GM12878 (cell line): Measurements from ENCODE around the gene DDX51. TPM values are rescaled to one million over a fixed set of nuclear protein-coding genes. Genes with fewer than 3 reads are reported as not detected.

ENCODE experiments used
- ATAC-seq: fragments of 200-7000 bp; cut with Tn5 transposase; 3 replicates; pipeline ENCODE4 v1.9.1; 2020; ENCODE audit warnings: mild to moderate bottlenecking, moderate library complexity
- BruUV-seq: library from RNA; stranded (reverse); fragments of 400-500 nt; replicated peaks from 2 replicates; lab custom pipeline; 2021; lab: Mats Ljungman, UMichigan
- CTCF ChIA-PET: fragments of 300-600 bp; sonication (Branson Sonifier 250); formaldehyde crosslinking; extraction: SDS; loops from one replicate; lab custom pipeline; 2021; ENCODE audit warnings: inconsistent platforms; lab: Yijun Ruan, JAX
- POLR2A ChIA-PET: fragments of 350-600 bp; formaldehyde crosslinking; extraction: SDS; loops from one replicate; lab custom pipeline; 2021; ENCODE audit warnings: inconsistent platforms; lab: Charles Lee
- RAD21 ChIA-PET: fragments of 300-600 bp; sonication (Branson Sonifier 250); formaldehyde crosslinking; loops from one replicate; lab custom pipeline; 2023; ENCODE audit warnings: antibody characterized with exemption; ENCODE audit not compliant: unreplicated experiment; lab: Charles Lee
- SMC1A ChIA-PET: fragments of 300-600 bp; sonication (Branson Sonifier 250); formaldehyde crosslinking; loops from one replicate; lab custom pipeline; 2023; ENCODE audit not compliant: unreplicated experiment, uncharacterized antibody; lab: Charles Lee
- DNase-seq: peaks from one replicate; pipeline ENCODE4 v3.0.0-alpha.2; 2011; ENCODE audit warnings: low read depth, low spot score
- FAIRE-seq: peaks from 3 replicates; lab custom pipeline; 2011; peaks lifted over from hg19 to GRCh38; lab: Jason Lieb, UNC
- H2AFZ ChIP-seq: 2 replicates; pipeline ENCODE4 v1.6.0; 2011; ENCODE audit warnings: low read depth, low read length, control low read depth; ENCODE audit not compliant: control insufficient read depth
- H3K27ac ChIP-seq: 2 replicates; pipeline ENCODE4 v1.5.1; 2011; ENCODE audit warnings: control low read depth; ENCODE audit not compliant: control insufficient read depth, insufficient read depth
- H3K27me3 ChIP-seq, 2 experiments: replicated peaks in 1 of 2; 2 replicates each; pipeline versions ENCODE4 v1.6.0 to v1.6.1; 2011; ENCODE audit warnings: low read length in 1 of 2; ENCODE audit not compliant: control insufficient read depth in 2 of 2, insufficient read depth in 2 of 2
- H3K36me3 ChIP-seq, 2 experiments: 2 replicates each; pipeline ENCODE4 v1.5.1; 2011; ENCODE audit warnings: low read length in 1 of 2; ENCODE audit not compliant: control insufficient read depth in 2 of 2, insufficient read depth in 2 of 2
- H3K4me1 ChIP-seq: 2 replicates; pipeline ENCODE4 v1.6.1; 2011; ENCODE audit warnings: mild to moderate bottlenecking, low read length, moderate library complexity, mixed read lengths; ENCODE audit not compliant: control insufficient read depth, insufficient read depth
- H3K4me2 ChIP-seq: 2 replicates; pipeline ENCODE4 v1.6.0; 2011; ENCODE audit warnings: control low read depth; ENCODE audit not compliant: control insufficient read depth, insufficient read depth
- H3K4me3 ChIP-seq: fragments of 200-600 bp; sonication (generic); 2 replicates; pipeline ENCODE4 v1.5.1; 2016
- H3K79me2 ChIP-seq: 2 replicates; pipeline ENCODE4 v1.6.0; 2011; ENCODE audit warnings: low read length; ENCODE audit not compliant: control insufficient read depth, insufficient read depth
- H3K9ac ChIP-seq: 2 replicates; pipeline ENCODE4 v1.8.0; 2011; ENCODE audit warnings: low read length, control low read depth, mixed read lengths; ENCODE audit not compliant: control insufficient read depth, insufficient read depth
- H3K9me3 ChIP-seq: replicated peaks from 3 replicates; pipeline ENCODE4 v1.5.1; 2011; ENCODE audit warnings: mild to moderate bottlenecking, low read length; ENCODE audit not compliant: control insufficient read depth, insufficient read depth
- H4K20me1 ChIP-seq: 2 replicates; pipeline ENCODE4 v1.6.0; 2011; ENCODE audit not compliant: control insufficient read depth, insufficient read depth
- ATF3 ChIP-seq: IDR thresholded peaks from 2 replicates; pipeline ENCODE4 v1.6.1; 2011; ENCODE audit warnings: low read depth, mild to moderate bottlenecking, low read length, moderate library complexity, borderline replicate concordance; ENCODE audit errors: extremely low read depth
- CBFB ChIP-seq: IDR thresholded peaks from 2 replicates; pipeline ENCODE4 v1.6.1; 2016; ENCODE audit warnings: antibody characterized with exemption, low read depth
- CBX3 ChIP-seq: fragments of 200-600 bp; sonication (generic); IDR thresholded peaks from 2 replicates; pipeline ENCODE4 v1.6.1; 2016; ENCODE audit warnings: low read depth, borderline replicate concordance
- CHD4 ChIP-seq: fragments of 200-600 bp; sonication (generic); IDR thresholded peaks from 2 replicates; pipeline ENCODE4 v1.6.1; 2016; ENCODE audit warnings: mild to moderate bottlenecking
- EGR1 ChIP-seq, 2 experiments: IDR thresholded peaks; 1 replicate in 1 of 2; 2 replicates in 1 of 2; pipeline ENCODE4 v1.6.1; 2011 to 2012; ENCODE audit warnings: low read depth in 2 of 2, low read length in 2 of 2, borderline replicate concordance in 1 of 2, mild to moderate bottlenecking in 1 of 2, moderate library complexity in 1 of 2
- HDGF ChIP-seq: fragments of 450-650 bp; IDR thresholded peaks from 2 replicates; pipeline ENCODE4 v1.6.1; 2016; ENCODE audit warnings: antibody characterized with exemption
- JUNB ChIP-seq: IDR thresholded peaks from 2 replicates; pipeline ENCODE4 v1.6.1; 2016; ENCODE audit warnings: antibody characterized with exemption, mild to moderate bottlenecking
- KDM1A ChIP-seq: fragments of 200-600 bp; sonication (generic); IDR thresholded peaks from 2 replicates; pipeline ENCODE4 v1.6.1; 2016; ENCODE audit warnings: borderline replicate concordance
- POLR2A ChIP-seq: IDR thresholded peaks from 2 replicates; pipeline ENCODE4 v1.6.1; 2011; ENCODE audit warnings: low read depth, mild to moderate bottlenecking, low read length
- SIN3A ChIP-seq: IDR thresholded peaks from 2 replicates; pipeline ENCODE4 v1.6.1; 2012; ENCODE audit warnings: low read depth, low read length, improper control_type of control experiment
- SPI1 ChIP-seq: IDR thresholded peaks from 2 replicates; pipeline ENCODE4 v1.6.1; 2011; ENCODE audit warnings: low read depth, mild to moderate bottlenecking, low read length, moderate library complexity, borderline replicate concordance; ENCODE audit not compliant: insufficient read depth
- TCF7 ChIP-seq: IDR thresholded peaks from 2 replicates; pipeline ENCODE4 v1.6.1; 2014; ENCODE audit warnings: antibody characterized with exemption, borderline replicate concordance
- WGBS: methylation state at CpG from one replicate; pipeline ENCODE4 v1.1.6; 2016; ENCODE audit warnings: low lambda C conversion rate; ENCODE audit not compliant: insufficient replicate concordance, insufficient coverage; ENCODE audit errors: missing lambda C conversion rate; 5-methylcytosine and 5-hydroxymethylcytosine counted together
- in situ Hi-C: fragments of 300-500 bp; cut with MboI; formaldehyde crosslinking; loops from 9 replicates; pipeline ENCODE4 v1.14.3; 2018; ENCODE audit warnings: mixed read lengths
- intact Hi-C: fragments of 100-400 bp; cut with micrococcal nuclease; formaldehyde crosslinking; loops from one replicate; pipeline ENCODE4 v1.14.2; 2022; ENCODE audit not compliant: unreplicated experiment
- polyA plus RNA-seq, 11 experiments: library from polyadenylated mRNA; depleted of rRNA in 4 of 11; unstranded in 6 of 11; stranded (reverse) in 5 of 11; fragments of >200 nt; fragmentation: Nextera tagmentation in 4 of 11; fragmentation: Illumina TruSeq in 1 of 11; extraction: Ambion mirVana in 4 of 11; extraction: Trizol in 1 of 11; gene quantifications; 1 replicate in 1 of 11; 2 replicates in 10 of 11; pipeline versions ENCODE4 v1.2.1 to v1.2.3, GENCODE V29; 2011 to 2016; ENCODE audit warnings: inconsistent platforms in 2 of 11, missing spikeins in 2 of 11, low read depth in 1 of 11
- total RNA-seq, 4 experiments: library from RNA; depleted of rRNA in 3 of 4; stranded (reverse); fragments of >200 nt in 3 of 4; fragmentation: Illumina TruSeq in 1 of 4; extraction: Trizol in 1 of 4; gene quantifications; 2 replicates each; pipeline versions ENCODE4 v1.2.1 to v1.2.3, GENCODE V29; 2013 to 2021

The DDX51 gene
- total and polyA plus RNA-seq, 10 of the 15 experiments (the other 5 are each of a cell fraction or from before 2014, with no cell fraction given): 0.97 to 29.1 (median 9.8) TPM

- ChIA-PET CTCF (no interaction called here), SMC1A (no interaction called here), POLR2A (no interaction called here), RAD21 (no interaction called here)
- intact Hi-C loops: no loop called here
- TF ChIP-seq CHD4 (no peak), SPI1 (no peak), JUNB (no peak), CBX3 (no peak), ATF3 (no peak), CBFB (no peak), EGR1 (IDR thresholded peaks at IDR 0.05; ENCODE audit: borderline replicate concordance in 1 of 2, low read depth in 2 of 2, low read length in 2 of 2) (no peak), POLR2A (no peak), TCF7 (no peak), SIN3A (no peak), HDGF (no peak), KDM1A (no peak)
- BruUV-seq: no TSS peak
- no peaks in the 10 kb centered on the region for H3K36me3 ChIP-seq
- in situ Hi-C loops: no loop called here
- no peaks in the 10 kb centered on the region for H3K4me1 ChIP-seq
- no peak for FAIRE-seq
- H4K20me1 ChIP-seq: no peaks in the 10 kb centered on the region
- H3K4me2 ChIP-seq: no peak overlapping the region
- 57% methylated on average over 39 of the region's 39 CpGs for WGBS
- H3K9me3 ChIP-seq: no peaks in the 10 kb centered on the region
- H3K79me2 ChIP-seq: no peaks in the 10 kb centered on the region
- H2AFZ ChIP-seq: no peak overlapping the region
- H3K27ac ChIP-seq: no peak overlapping the region
- no peak for ATAC-seq
- no peak overlapping the region for H3K4me3 ChIP-seq
- peaks cover 0 to 2% of the 10 kb centered on the region in 2 experiments; a peak in 2 of 4 replicates for H3K27me3 ChIP-seq
- DNase-seq: no peak
- no peak overlapping the region for H3K9ac ChIP-seq
Measured at GRCh38 chr12:132186857-132187620, 42.9 kb upstream of the DDX51 start.
